NOMO-1 treated with dmso at 0.1 percent for 144 hours (cell line): ENCODE results near the gene SLC38A3.
A peak's percentile ranks its signal among the peaks of the same experiment; 100 is the strongest.
"Not testable (repeated sequence)": the region's sequence is repeated elsewhere in the genome, so short reads cannot be mapped to it uniquely, and the experiment has no call there.

Experiments
- DNase-seq: peaks from one replicate; lab custom pipeline; 2025; ENCODE audit not compliant: unreplicated experiment; lab: John Stamatoyannopoulos, UW

Gene SLC38A3

DNA sequence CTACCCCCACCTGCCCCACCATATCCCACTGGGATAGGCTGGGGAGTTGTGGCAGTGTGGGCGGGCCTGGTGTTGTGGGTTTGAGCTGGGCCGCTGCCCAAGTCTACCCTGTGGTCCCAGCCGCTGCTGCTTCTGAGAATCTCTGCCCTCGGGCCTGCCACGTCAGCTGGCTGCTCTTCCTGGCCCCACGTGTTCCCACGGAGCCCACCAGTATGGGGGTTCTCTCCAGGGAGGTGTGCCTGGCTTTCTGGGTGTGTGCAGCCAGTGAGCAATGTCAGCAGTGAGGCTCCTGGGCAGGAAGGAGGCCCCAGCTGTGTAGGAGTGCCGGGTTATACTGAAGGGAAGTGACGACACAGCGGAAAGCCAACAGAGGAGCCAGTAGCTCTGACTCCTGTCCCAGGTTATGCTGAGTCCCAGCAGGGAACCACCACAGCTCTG lies 41.5 kb downstream of the SLC38A3 start:
- DNase-seq = no peak

DNA sequence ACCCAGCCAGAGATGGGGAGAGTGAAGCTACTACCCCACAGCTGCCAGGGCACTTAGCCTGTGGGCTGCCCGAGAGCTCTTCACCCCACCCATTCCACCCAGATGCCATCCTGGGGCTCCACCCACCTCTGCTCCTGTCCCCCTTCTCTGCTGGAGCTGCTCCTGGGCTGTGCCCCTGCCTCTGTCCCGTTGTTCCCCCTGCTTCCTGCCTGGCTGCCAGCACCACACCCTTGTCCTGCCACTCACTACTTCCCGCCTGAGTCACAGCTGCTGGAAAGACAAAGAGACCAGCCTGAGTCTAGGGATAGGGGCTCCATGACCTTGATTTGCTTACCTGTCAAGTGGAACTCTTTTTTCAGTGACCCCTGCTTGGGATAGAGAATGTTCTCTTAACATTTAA lies 43.3 kb downstream of the SLC38A3 start:
- no peak for DNase-seq

DNA sequence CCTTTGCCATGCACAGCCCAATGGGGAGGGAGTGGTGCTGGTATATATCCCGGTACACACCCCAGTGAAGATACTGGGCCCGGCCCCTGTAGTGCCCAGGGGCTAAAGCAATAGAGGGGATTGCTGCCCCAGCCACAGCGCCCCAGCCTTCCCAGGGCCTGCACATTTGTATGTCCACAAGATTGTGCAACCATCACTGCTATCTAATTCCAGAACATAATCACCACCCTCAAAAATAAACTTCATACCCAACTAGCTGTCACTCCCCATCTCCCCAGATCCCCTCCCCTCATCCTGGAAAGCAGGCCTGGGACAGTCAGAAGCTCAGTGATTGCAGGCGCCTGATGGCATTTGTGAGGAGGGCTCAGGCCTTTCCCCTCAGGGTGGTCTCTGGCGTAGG lies 44.4 kb downstream of the SLC38A3 start:
- no peak for DNase-seq

DNA sequence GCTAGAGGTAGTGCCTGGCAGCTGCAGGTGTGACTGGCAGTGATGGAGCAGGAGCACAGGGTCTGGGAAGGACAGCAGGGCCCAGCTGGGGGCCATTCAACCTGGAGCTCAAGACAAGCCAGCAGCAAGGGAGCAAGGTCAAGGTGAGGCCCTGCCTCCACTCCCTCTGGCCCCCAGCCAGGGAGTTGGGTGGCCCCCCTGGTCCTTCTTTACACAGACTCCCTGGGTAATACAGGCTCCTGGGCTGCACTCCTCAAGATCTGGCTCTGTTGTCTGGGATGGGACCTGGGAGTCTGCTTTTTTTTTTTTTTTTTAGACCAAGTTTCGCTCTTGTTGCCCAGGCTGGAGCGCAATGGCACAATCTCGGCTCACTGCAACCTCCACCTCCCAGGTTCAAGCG lies 45.4 kb downstream of the SLC38A3 start:
- DNase-seq = no peak

DNA sequence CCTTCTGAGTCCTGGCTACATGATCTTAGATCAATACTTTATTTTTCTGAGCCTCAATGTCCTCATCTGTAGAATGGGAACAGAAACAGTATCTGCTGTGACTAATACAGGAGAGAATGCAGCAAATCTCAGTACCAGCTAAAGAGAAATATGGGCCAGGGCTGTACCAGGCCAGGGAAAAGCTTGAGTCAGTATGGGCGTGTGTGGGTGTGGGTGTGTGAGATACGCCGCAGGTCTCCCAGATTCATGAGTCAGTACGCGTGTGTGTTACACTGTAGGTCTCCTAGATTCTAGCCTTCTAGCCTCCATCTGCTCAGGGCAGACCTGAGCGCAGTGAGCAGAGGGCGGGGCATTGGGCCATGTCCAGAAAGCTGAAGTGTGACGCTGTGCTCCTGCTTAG lies 46.1 kb downstream of the SLC38A3 start:
- DNase-seq = no peak

DNA sequence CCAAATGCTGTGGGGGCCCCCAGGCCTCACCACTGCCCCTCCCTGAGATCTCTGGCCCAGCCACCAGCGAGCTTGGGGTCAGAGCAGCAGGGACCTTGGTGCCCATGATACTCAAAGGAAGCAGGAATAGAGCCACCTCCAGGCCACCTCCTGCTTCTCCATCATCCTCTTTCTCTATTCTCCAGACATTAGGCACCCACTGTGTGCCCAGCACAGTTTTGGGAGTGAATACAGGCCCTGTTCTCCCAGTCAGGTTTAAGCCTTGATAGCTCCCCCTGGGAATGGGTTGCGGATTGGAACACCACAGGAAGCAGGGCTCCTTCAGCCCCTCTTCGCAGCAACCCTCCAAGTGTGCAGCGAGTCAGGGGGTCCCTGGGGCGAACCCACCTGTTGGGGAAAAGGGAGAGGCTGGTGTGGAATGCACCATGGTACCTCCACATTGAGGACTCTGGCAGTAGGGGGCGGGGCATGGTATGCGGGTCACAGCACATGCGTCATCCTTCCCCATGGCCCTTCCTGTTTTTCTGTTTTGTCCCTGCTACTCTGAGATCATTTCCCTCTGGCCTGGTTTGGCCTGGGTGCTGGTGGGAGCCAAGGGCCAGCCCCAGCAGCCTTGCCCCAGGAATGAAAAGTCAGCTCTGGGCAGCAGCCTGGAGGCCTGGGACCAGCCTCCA lies 49.6 kb downstream of the SLC38A3 start:
- no peak for DNase-seq

DNA sequence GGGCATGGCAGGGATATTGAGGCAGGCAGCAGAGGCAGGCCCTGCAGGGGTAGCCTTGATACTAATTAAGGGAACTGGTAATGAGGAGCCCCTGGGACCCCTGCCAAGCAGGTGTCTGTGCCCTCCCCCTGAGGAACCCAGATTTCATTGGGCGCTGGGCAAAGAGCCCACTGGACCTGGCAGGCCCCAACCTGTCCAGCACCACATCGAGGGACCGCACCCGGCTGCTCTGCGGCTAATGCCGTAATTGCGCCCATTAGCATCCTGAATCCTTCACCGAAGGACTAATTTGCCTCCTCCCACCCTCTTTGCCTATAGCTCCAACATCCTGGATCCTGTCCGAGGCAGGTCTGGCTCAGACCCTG lies 50.2 kb downstream of the SLC38A3 start:
- no peak for DNase-seq

DNA sequence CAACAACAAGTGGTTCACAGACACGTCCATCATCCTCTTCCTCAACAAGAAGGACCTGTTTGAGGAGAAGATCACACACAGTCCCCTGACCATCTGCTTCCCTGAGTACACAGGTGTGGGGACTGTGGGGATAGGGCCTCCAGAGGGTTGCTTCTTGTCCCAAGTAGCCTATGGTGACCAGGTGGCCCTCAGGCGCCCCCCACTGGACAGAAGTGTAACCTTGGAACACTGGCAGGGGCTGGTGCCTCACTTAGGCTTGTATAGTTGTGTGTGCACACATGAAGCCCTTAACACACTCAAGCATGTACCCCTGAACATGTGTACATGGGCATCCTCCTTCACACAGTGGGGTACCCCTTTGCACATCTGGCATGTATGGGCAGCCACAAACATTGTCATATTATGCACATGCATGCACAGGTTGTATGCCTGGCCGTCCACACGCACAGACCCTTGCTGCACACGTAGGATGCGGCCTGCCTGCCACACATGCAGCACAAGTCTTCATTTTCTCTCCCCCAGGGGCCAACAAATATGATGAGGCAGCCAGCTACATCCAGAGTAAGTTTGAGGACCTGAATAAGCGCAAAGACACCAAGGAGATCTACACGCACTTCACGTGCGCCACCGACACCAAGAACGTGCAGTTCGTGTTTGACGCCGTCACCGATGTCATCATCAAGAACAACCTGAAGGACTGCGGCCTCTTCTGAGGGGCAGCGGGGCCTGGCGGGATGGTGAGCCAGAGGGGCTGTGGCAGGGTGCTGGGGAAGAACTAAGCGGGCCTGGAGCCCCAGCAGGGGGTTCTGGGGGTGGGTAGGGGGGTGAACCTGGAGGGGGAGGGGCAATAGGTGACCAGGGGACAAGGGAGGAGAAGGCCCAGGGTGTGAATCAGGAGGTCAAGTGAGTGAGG lies 52.2 kb downstream of the SLC38A3 start:
- no peak for DNase-seq

DNA sequence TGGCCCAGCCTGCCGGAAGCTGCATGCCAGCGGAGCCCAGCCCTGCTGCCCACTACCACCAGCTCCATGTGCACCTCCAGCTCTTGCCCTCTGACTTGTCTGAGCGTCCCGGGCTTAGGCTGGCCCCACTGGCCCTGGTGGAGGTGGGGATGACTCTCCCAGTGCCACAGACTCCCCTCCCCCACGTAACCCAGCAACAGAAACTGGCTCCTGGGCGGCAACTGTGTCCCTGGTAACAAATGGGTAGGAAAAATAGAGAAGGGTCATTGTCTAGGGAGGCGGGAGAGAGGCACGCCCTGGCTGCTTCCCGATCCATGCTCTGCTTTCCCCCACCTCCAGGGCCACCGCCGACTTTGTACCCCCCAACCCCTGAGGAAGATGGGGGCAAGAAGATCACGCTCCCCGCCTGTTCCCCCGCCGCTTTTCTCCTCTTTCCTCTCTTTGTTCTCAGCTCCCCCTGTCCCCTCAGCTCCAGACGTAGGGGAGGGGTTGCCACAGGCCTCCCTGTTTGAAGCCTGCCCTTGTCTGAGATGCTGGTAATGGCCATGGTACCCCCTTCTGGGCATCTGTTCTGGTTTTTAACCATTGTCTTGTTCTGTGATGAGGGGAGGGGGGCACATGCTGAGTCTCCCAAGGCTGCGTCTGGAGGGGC lies 53.1 kb downstream of the SLC38A3 start:
- no peak for DNase-seq

DNA sequence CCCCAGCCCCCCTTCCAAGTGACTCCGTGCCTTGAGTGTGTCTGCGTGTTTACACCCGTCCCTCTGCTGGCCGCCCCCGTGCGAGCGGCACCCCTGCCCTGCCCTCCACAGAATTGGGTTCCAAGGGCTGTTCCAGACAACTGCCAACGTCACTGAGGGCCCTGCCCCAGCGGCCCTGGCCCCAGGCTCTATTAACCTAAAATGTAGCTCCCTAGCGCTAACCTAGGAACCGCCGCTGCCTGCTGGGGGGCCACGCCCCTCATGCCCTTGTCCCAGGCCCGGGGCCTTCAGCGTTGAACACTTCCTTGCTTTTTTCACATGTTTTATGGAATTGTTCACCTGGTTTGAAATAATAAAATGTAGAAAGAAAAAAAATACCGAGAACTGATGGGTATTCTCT lies 53.9 kb downstream of the SLC38A3 start:
- no peak for DNase-seq

DNA sequence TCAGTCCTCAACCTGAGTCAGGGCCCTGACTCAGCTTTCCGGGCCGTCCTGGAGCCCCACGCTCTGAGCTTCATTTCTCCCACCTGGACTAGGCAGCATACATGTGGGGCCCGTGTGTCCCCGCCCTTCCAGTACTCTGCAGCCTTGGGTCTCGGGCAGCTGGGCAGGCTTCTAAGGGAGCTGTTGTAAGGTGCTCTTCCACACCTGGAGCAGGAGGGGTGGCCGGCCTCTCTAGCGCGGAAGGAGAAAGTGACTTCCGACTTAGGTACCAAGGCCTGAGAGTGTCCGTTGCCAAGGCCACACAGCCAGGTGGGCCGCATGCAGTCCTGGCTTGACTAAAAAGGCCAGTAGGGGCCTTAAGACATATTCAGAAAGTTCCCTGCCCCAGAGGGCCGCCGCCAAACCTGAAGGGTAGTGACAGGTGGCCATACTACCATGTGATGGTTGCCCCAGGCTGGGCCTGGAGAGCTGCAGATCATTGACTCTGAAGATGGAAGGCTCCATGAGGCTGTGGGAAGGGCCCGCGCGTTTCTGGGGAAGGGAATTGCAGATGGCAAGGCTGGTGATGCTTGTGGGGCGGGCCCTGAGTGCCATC lies 54.5 kb downstream of the SLC38A3 start:
- DNase-seq = no peak

DNA sequence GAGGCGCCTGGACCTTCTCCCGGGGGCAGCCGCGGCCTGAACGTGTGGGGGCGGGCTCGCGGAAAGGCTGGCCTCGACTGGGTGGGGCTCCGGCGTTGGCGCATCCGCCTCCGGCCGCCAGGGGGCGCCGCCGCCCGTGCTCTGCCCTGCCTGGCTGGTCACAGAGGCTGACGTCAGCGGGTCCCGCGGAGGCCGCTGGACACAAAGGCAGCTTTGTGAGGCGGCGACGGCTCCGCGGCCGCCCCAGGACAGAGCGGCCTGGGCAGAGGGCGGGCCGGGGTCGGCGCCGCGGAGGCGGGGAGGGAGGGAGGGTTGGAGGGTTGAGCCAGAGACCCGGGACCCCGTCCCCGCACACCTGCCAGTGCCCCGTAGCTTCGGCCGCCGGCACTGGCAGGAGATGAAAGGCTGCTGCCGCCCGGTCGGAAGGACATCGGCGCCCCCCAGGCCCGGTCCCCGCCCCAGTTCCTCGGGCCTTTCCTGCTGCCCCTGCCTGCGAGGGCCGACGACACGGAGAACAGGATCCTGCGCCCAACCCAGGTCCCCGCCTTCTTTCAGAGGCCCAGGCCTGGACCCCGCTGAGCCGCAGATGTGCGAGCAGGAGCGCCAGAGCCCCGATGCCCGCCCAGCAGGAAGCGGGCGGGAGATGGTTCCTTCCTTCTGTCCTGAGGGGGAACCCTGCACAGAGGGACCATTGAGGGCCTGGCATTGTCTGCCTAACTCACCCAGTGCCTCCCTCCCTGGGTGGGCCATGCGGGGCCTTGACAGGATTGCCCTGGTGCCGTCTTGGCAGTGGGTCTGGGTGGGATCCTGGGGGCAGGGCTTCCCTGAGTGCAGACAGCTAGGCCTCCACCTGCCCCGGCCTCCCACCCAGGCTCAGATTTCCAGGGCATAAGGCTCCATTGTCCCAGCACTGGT lies 55.2 kb downstream of the SLC38A3 start:
- peak; percentile 64 for DNase-seq

DNA sequence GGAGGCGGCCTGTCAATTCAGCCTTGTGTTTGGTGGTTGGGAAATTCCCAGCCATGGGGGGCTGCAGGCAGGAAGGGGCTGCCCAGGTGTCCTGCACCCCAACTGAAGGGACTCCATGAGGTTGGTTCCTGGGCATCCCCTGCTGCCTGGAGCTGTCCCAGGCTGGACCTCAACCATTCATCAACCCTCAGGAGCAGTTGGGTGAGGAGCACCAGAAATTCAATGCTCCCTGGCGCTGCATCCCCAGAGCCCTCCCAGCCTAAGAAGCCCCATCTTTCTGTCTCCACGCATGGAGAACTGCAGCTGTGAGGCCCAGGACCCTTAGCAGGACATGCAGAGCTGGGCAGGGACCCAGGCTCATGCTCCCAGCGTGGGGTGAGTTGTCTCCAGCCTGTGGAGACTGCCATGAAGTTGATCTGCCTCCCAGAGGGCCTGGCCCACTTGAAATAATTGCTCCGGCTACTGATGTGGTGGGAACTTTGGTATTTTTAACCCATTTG lies 55.9 kb downstream of the SLC38A3 start:
- no peak for DNase-seq

DNA sequence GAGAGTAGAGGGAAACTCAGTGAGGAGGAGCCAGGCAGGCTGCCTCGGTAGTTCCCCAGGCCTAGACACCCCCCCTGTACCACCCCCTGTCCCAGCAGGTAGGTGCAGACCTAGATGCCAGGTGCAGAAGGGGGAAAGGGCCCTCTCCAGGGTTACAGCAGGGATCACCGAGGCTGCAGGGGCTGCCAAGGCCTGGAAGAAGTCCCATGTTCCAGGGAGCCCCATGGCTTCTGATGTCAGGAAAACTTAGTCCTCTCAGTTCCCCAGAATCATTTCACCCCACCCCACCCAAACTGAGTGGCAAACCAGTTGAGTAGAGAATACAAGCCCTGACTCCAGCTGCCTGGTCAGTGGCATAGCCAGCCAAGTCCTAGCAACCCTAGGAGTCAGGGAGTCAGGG lies 56.4 kb downstream of the SLC38A3 start:
- no peak for DNase-seq

DNA sequence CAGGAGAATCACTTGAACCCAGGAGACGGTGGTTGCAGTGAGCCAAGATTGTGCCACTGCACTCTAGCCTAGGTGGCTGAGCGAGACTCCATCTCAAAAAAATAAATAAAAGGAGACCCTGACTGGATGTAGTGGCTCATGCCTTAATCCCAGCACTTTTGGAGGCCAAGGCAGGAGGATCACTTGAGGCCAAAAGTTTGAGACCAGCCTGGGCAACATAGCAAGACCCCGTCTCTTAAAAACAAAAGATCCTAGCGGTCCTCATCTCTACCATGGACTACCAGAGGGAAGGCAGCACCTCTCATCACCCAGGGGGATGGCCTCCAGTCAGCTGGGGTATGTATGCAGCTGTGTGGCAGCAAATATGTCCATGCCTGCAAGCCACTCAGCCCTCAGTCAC lies 57.1 kb downstream of the SLC38A3 start:
- not testable (repeated sequence) for DNase-seq

DNA sequence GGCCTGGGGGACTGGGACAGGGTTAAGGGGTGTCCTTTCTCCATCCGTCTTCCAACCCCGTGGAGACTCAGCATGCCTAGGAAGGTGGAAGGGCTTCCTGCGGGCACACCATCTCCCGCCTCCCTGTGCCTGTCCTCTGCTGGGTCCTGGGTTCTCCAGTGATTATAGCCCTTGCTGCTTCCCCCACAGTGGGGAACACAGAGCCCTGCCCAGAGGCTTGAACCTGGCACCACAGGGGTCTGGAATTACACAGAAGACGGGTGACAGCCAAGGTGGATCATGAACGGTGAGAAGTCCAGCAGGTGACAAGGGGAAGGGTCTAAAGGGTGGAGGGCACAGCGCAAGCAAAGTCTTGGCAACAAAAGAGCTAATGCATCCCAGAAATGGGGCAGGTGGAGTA lies 57.7 kb downstream of the SLC38A3 start:
- DNase-seq = no peak

DNA sequence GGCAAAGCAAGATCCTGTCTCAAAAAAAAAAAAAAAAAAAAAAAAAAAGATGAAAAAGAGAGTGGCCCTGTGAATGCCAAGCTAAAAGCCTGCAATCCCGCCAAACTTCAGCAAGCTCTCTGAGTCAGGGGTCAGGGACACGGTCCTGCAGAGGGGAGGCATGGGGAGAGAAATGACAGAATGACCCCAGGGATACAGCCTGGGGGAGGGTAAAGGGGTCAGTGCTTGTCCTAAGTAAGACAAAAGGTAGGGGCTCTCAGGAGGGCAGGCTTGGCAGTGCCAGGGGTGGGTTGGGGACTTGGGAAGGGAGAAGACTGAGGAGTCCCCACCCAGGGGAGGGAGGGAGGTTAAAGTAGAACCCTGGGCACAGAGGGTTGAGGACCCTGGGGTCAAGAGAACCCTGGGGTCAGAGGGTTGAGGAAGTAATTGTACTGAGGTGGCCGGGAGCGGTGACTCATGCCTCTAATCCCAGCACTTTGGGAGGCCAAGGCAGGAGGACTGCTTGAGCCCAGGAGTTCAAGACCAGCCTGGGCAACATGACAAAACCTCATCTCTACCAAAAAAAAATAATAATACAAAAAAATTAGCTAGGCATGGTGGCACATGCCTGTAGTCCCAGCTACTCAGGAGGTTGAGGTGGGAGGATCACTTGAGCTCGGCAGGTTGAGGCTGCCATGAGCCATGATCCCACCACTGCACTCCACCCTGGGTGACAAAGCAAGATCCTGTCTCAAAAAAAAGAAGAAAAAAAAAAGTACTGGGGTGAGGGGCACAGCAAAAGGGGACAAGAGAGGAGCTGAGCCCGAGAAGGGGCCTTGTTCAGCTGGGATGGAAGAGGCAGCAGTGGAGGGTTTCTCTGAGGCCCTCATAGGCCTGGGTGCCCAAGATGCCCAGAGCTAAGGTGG lies 58.7 kb downstream of the SLC38A3 start:
- DNase-seq = no peak

DNA sequence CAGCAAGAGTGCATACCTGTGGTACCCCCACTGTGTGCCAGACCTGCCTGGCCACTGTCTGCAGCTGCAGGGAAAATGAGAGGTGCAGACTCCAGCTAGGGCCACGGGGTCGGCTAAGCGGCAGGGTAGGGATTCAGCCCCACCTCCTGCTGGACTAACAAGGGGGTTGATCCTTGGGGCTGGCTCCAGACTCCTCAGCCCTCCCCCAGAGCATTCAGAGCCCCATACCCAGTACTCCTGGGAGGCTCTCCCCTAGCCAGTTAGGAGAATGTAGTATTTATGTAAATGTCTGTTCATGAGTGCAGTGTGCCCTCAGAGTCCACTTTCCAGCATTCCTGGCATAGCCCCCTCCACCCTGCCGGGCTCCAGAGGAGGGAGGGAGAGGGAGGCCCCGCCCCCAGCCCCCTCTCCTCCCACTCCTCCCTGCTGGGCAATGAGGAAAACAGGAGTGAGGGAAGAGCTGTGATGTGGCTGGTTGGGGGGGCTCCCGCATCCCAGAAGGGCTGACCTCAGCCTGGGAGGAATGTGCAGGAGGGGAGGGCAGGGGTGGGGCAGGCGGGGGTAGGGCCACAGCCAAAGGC lies 59.4 kb downstream of the SLC38A3 start:
- no peak for DNase-seq

DNA sequence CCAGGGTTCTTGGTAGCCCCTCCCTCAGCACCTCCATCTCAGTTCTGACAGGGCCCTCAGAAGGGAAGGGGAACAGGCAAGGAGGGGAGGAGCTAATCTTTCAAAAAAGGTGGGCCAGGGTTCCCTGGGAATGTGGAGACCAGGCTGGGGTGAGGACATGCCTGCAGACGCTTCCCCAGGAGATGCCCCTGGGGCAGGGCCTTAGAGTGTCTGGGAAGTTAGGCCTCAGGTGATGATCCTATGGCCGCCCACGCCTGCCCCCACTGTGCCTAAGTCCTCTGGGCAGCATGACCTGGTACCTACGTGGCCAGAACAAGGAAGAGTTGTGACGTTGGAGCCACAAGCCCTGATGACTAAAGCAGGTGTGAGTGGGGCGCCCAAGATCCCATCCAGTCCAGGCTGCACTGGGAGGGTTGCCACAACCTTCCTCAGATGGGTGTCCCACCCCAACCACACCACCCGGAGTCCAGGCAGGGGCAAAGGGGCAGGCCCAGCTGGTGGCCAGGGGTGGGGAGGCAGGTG lies 60.0 kb downstream of the SLC38A3 start:
- DNase-seq = no peak
